ENCODE data around the gene RPL22L1.
"Not testable (repeated sequence)": the region's sequence is repeated elsewhere in the genome, so short reads cannot be mapped to it uniquely, and the experiment has no call there.

DNA sequence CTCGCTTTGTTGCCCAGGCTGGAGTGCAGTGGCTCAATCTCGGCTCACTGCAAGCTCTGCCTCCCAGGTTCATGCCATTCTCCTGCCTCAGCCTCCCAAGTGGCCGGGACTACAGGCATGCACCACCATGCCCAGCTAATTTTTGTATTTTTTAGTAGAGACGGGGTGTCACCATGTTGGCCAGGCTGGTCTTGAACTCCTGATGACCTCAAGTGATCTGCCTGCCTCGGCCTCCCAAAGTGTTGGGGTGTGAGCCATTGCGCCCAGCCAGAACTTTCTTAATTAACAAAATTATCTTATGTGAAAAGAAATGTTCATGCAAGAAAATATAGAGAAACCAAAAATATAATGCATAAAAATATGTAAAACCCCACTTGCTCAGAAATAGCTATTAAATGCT lies 7.3 kb upstream of the RPL22L1 start:
- not testable (repeated sequence) for TF ChIP-seq CTCF (conservative IDR thresholded peaks at IDR 0.05); EZH2 (IDR thresholded peaks at IDR 0.05; ENCODE audit: low read depth)

Data from PC-9 (cell line).